GM19467 (cell line): ENCODE measurements around the gene CRCP.
"Not testable (repeated sequence)": the region's sequence is repeated elsewhere in the genome, so short reads cannot be mapped to it uniquely, and the experiment has no call there.

Source experiments
- ATAC-seq: cut with Tn5 transposase; IDR thresholded peaks from one replicate; pipeline ENCODE4 v1.9.1; 2021; ENCODE audit warnings: mild to moderate bottlenecking, moderate library complexity; ENCODE audit not compliant: unreplicated experiment

Gene CRCP

GRCh38 chr7:66105263-66105748 lies 9.3 kb upstream of the CRCP start:
- ATAC-seq: no peak

- not testable (repeated sequence) for ATAC-seq
Observed at GRCh38 chr7:66108410-66108809, 6.2 kb upstream of the CRCP start.

- ATAC-seq: no peak
Observed at GRCh38 chr7:66110856-66111255, 3.8 kb upstream of the CRCP start.

GRCh38 chr7:66116680-66117420 lies 2.2 kb downstream of the CRCP start:
- ATAC-seq: not testable (repeated sequence)

GRCh38 chr7:66118603-66119002 lies 4.0 kb downstream of the CRCP start:
- no peak for ATAC-seq

- ATAC-seq: no peak
Observed at GRCh38 chr7:66119245-66119850, 4.7 kb downstream of the CRCP start.

GRCh38 chr7:66123175-66123528 lies 8.5 kb downstream of the CRCP start:
- ATAC-seq: no peak

- ATAC-seq: not testable (repeated sequence)
Observed at GRCh38 chr7:66124569-66124861, 9.9 kb downstream of the CRCP start.

GRCh38 chr7:66125052-66125694 lies 10.5 kb downstream of the CRCP start:
- ATAC-seq: no peak

GRCh38 chr7:66125781-66126352 lies 11.2 kb downstream of the CRCP start:
- not testable (repeated sequence) for ATAC-seq

GRCh38 chr7:66127172-66127571 lies 12.5 kb downstream of the CRCP start:
- ATAC-seq: not testable (repeated sequence)

GRCh38 chr7:66138994-66139752 lies 24.5 kb downstream of the CRCP start:
- no peak for ATAC-seq

- ATAC-seq: no peak
Observed at GRCh38 chr7:66140924-66141323, 26.3 kb downstream of the CRCP start.

- ATAC-seq: no peak
Observed at GRCh38 chr7:66142334-66142733, 27.7 kb downstream of the CRCP start.

GRCh38 chr7:66142996-66143395 lies 28.3 kb downstream of the CRCP start:
- ATAC-seq: no peak

- no peak for ATAC-seq
Observed at GRCh38 chr7:66143876-66144332, 29.3 kb downstream of the CRCP start.

GRCh38 chr7:66145400-66146104 lies 30.9 kb downstream of the CRCP start:
- ATAC-seq: no peak

GRCh38 chr7:66146701-66147100 lies 32.1 kb downstream of the CRCP start:
- no peak for ATAC-seq

- ATAC-seq: not testable (repeated sequence)
Observed at GRCh38 chr7:66147657-66148056, 33.0 kb downstream of the CRCP start.

- ATAC-seq: no peak
Observed at GRCh38 chr7:66150471-66150870, 35.8 kb downstream of the CRCP start.
